BE2C (cell line): ENCODE data around the gene DCUN1D3.

Experiments
- DNase-seq: peaks from one replicate; pipeline ENCODE4 v3.0.0-alpha.2; 2020
- H3K27me3 ChIP-seq: fragments of 250-450 bp; sonication (Bioruptor Pico); 2 replicates; pipeline ENCODE4 v1.5.1; 2020; ENCODE audit warnings: mild to moderate bottlenecking
- H3K36me3 ChIP-seq: fragments of 250-450 bp; sonication (Bioruptor Pico); 2 replicates; pipeline ENCODE4 v1.5.1; 2020; ENCODE audit warnings: mild to moderate bottlenecking
- H3K4me1 ChIP-seq: fragments of 250-450 bp; sonication (Bioruptor Pico); 2 replicates; pipeline ENCODE4 v1.5.1; 2020
- H3K4me3 ChIP-seq: 2 replicates; pipeline ENCODE4 v1.5.1; 2011; ENCODE audit warnings: low read depth, low read length
- H3K9me3 ChIP-seq: fragments of 250-450 bp; sonication (Bioruptor Pico); 2 replicates; pipeline ENCODE4 v1.5.1; 2020
- TF ChIP-seq, protein P1 (sequence below): IDR thresholded peaks from 2 replicates; pipeline ENCODE4 v1.5.1; 2012; ENCODE audit warnings: mild to moderate bottlenecking, low read depth, low read length

Gene DCUN1D3

DNA sequence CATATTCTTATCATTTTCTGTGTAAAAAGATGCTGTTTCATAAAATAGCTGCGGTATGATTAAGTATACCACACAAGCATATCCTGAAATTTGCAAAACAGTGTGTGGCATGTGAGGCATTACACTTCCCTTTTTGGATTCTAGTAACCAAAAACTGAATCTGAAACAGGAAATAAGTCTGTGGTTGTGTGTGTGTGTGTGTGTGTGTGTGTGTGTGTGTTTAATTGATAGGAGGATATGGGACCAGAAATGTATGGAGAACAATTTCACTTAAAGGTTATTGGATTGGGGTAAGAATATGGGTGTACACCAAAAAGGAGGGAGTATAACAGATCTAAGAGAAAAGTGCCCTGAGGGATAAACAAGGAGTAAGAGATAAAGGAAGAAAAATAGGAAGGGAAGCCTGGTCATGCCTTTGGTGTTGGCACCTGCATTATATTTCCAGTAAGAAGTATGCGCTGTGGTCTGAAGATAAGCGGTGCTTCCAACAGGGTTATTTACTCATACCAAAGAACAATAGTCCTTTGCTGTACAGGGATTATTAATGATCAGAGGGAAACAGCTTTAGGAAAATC lies 4.4 kb upstream of the DCUN1D3 start:
- no peak for DNase-seq
- TF ChIP-seq, protein P1, sequence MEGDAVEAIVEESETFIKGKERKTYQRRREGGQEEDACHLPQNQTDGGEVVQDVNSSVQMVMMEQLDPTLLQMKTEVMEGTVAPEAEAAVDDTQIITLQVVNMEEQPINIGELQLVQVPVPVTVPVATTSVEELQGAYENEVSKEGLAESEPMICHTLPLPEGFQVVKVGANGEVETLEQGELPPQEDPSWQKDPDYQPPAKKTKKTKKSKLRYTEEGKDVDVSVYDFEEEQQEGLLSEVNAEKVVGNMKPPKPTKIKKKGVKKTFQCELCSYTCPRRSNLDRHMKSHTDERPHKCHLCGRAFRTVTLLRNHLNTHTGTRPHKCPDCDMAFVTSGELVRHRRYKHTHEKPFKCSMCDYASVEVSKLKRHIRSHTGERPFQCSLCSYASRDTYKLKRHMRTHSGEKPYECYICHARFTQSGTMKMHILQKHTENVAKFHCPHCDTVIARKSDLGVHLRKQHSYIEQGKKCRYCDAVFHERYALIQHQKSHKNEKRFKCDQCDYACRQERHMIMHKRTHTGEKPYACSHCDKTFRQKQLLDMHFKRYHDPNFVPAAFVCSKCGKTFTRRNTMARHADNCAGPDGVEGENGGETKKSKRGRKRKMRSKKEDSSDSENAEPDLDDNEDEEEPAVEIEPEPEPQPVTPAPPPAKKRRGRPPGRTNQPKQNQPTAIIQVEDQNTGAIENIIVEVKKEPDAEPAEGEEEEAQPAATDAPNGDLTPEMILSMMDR, result no peak
- Histone ChIP-seq H3K36me3 (no peaks in the 10 kb centered on the region), H3K4me3 (no peak overlapping the region), H3K9me3 (no peaks in the 10 kb centered on the region), H3K4me1 (no peaks in the 10 kb centered on the region; the same call in 1 of the 2 replicates), H3K27me3 (no peaks in the 10 kb centered on the region)

DNA sequence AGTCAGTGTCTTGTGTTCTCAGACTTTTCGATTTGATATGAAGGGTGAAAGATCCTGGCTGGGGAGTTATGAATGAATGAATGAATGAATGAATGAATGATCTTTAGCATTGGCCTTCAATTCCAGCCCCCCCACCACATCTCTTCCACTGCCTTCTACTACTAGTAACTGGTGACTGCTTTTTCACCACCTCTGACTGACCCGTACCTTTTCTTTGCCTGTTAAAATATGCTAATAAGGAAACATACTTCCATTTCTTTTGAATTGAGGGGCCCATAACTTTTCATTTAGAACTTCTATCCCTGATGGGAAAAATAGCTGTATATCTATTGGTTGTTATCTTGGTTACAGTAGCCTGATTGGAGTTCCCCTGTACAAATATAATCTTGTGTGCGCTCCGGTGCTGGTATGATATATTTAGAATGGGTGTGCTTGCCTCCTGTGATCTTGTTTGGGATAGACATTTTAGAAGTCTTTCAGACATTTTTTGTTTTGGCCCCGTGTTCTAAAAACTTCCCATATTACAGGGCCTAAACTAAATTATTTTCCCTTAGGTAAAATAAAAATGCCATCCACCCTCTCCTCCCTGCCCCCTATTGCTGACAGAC lies 3.8 kb upstream of the DCUN1D3 start:
- TF ChIP-seq, protein P1, result no peak
- no peak overlapping the region for H3K4me3 ChIP-seq
- no peaks in the 10 kb centered on the region for H3K9me3 ChIP-seq
- H3K4me1 ChIP-seq, result no peaks in the 10 kb centered on the region; the same call in 1 of the 2 replicates
- H3K27me3 ChIP-seq, result no peaks in the 10 kb centered on the region
- no peak for DNase-seq
- no peaks in the 10 kb centered on the region for H3K36me3 ChIP-seq

DNA sequence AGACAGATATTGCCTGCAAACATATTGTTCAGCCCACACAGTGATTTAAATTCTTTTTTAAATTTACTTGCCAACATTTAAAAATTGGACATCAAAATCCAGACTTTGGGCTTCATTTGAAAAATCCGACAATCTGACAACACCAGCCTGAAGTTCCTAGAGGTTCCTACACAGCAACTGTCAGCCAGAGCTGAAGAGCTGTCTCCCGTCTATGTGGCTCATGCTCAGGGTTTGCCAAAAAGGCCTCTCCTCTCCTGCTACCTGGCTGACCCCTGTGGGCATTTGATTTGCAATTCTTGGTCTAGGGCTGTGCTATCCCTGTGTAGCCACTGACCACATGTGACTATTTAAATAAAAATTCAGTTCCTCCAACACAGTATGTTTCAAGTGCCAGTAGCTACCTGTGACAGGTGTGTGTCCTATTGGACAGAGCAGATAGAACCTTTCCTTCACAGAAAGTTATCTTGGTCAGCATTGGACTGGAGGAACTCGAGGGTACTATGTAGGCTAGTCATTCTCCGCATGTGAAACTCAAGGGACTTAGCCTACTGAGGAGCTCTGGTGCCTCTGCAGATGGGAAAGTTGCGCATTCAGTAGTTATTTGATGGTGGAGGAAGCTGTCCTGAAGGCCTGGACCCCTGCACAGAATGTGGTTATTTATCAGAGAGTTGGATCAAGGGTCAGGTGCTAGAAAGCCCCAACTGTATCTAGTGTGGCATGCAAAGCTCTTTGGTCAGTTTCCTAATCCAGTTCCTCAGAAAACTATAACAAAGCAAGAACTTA lies 3.1 kb upstream of the DCUN1D3 start:
- no peaks in the 10 kb centered on the region for H3K36me3 ChIP-seq
- DNase-seq, result no peak
- H3K4me1 ChIP-seq, result no peaks in the 10 kb centered on the region; the same call in 1 of the 2 replicates
- H3K9me3 ChIP-seq, result no peaks in the 10 kb centered on the region
- no peak overlapping the region for H3K4me3 ChIP-seq
- TF ChIP-seq, protein P1, result no peak
- H3K27me3 ChIP-seq, result no peaks in the 10 kb centered on the region

DNA sequence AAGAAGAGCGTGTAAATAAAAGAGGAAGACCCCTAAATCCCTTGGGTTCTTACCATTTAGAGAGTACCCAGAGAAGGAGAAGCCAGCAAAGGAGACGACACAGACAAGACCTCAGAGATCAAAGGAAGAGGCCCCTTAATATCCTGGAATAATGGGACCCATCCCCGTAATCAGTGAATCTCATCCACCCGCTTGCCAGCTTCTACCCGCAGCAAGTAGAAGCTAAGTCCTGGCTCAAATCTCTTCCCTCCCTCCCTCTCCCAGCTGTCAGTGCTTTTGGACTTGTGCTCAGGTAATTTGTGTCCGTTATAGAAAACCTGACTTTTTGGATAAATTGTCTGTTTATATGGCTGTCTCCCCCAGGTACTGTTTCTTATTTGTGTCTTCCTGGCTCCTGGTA lies 2.3 kb upstream of the DCUN1D3 start:
- no peaks in the 10 kb centered on the region for H3K36me3 ChIP-seq
- H3K27me3 ChIP-seq, result no peaks in the 10 kb centered on the region
- H3K9me3 ChIP-seq, result no peaks in the 10 kb centered on the region
- no peaks in the 10 kb centered on the region; the same call in 1 of the 2 replicates for H3K4me1 ChIP-seq
- no peak overlapping the region for H3K4me3 ChIP-seq
- DNase-seq, result no peak
- TF ChIP-seq, protein P1, result no peak

DNA sequence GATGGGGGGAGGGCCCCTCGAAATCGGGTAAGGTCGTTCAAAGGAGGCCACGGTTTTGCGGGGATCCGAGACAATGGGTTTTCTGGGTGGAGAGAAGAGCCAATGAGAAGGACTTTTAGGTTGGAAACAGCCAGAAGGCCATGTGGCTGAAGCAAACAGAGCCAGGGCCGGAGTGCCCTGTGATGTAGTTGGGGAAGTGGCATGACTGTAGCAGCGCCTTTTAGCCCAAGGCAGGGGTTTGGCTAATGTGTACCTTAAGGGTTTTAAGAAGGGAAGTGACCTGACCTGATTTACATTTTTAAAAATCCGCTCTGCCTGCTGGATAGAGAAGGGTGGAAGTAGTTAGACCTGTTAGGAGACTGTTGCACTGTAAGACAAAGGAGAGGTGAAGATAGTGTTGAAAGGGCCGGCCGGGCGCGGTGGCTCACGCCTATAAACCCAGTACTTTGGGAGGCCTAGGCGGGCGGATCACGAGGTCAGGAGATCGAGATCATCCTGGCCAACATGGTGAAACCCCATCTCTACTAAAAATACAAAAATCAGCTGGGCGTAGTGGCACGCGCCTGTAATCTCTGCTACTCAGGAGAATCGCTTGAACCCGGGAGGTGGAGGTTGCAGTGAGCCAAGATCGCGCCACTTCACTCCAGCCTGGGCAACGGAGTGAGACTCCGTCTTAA lies 1.4 kb upstream of the DCUN1D3 start:
- Histone ChIP-seq H3K4me1 (no peaks in the 10 kb centered on the region; the same call in 1 of the 2 replicates), H3K27me3 (no peaks in the 10 kb centered on the region), H3K9me3 (no peaks in the 10 kb centered on the region), H3K4me3 (peak overlapping the region; percentile 87), H3K36me3 (no peaks in the 10 kb centered on the region)
- TF ChIP-seq, protein P1, result no peak
- peak; percentile 61 for DNase-seq
